DOHH2 (cell line): Measurements from ENCODE around the gene MYH11.
"Not testable (repeated sequence)": the region's sequence is repeated elsewhere in the genome, so short reads cannot be mapped to it uniquely, and the experiment has no call there.

Source experiments
- H3F3A ChIP-seq: fragments of 200-600 bp; sonication (generic), shearing (Covaris generic); 2 replicates; pipeline ENCODE4 v1.6.0; 2016; ENCODE audit warnings: antibody characterized with exemption, mild to moderate bottlenecking; ENCODE audit not compliant: control insufficient read depth, insufficient read depth
- H3K27ac ChIP-seq: fragments of 200-600 bp; sonication (generic); 2 replicates; pipeline ENCODE4 v1.5.1; 2014; ENCODE audit warnings: low read depth, mild to moderate bottlenecking, low read length, moderate library complexity
- H3K27me3 ChIP-seq: fragments of 200-600 bp; sonication (generic); 2 replicates; pipeline ENCODE4 v1.6.1; 2014; ENCODE audit warnings: mild to moderate bottlenecking, low read length, mixed read lengths; ENCODE audit not compliant: control insufficient read depth
- H3K36me3 ChIP-seq: fragments of 200-600 bp; sonication (generic); 2 replicates; pipeline ENCODE4 v1.6.1; 2014; ENCODE audit warnings: mild to moderate bottlenecking, low read length, moderate library complexity, mixed read lengths; ENCODE audit not compliant: control insufficient read depth
- H3K4me1 ChIP-seq: fragments of 200-600 bp; sonication (generic); 2 replicates; pipeline ENCODE4 v1.6.1; 2014; ENCODE audit warnings: mild to moderate bottlenecking, low read length, mixed read lengths; ENCODE audit not compliant: control insufficient read depth
- H3K4me2 ChIP-seq: fragments of 200-600 bp; sonication (generic); 2 replicates; pipeline ENCODE4 v1.6.0; 2014; ENCODE audit warnings: mild to moderate bottlenecking, low read length, moderate library complexity
- H3K4me3 ChIP-seq: fragments of 200-600 bp; sonication (generic); 2 replicates; pipeline ENCODE4 v1.5.1; 2014; ENCODE audit warnings: mild to moderate bottlenecking, low read length, mixed read lengths
- H3K79me2 ChIP-seq: fragments of 200-600 bp; sonication (generic); 2 replicates; pipeline ENCODE4 v1.6.1; 2014; ENCODE audit warnings: mild to moderate bottlenecking, low read length, mixed read lengths; ENCODE audit not compliant: control insufficient read depth
- H3K9me2 ChIP-seq: fragments of 200-600 bp; sonication (generic); replicated peaks from 2 replicates; pipeline ENCODE4 v1.6.1; 2014; ENCODE audit warnings: mild to moderate bottlenecking, low read length, mixed read lengths; ENCODE audit not compliant: control insufficient read depth
- H3K9me3 ChIP-seq: fragments of 200-600 bp; sonication (generic); 2 replicates; pipeline ENCODE4 v1.6.1; 2014; ENCODE audit warnings: antibody characterized with exemption, low read length, mixed read lengths; ENCODE audit not compliant: control insufficient read depth, insufficient read depth
- H4K20me1 ChIP-seq: fragments of 200-600 bp; sonication (generic); 2 replicates; pipeline ENCODE4 v1.6.0; 2014; ENCODE audit warnings: low read depth, mild to moderate bottlenecking, antibody characterized with exemption, low read length, moderate library complexity; ENCODE audit not compliant: control insufficient read depth, insufficient read depth
- CTCF ChIP-seq: fragments of 200-600 bp; sonication (generic); IDR thresholded peaks from one replicate; pipeline ENCODE4 v1.5.1; 2014; ENCODE audit warnings: antibody characterized with exemption, mild to moderate bottlenecking, low read depth, low read length; ENCODE audit not compliant: poor library complexity, severe bottlenecking
- EZH2phosphoT487 ChIP-seq: fragments of 200-600 bp; sonication (generic); IDR thresholded peaks from 2 replicates; pipeline ENCODE4 v1.6.1; 2017; ENCODE audit warnings: borderline replicate concordance, mild to moderate bottlenecking, antibody characterized with exemption, low read length, moderate library complexity, mixed read lengths

The MYH11 gene

GRCh38 chr16:15817446-15817845, 39.4 kb downstream of the MYH11 start:
- Histone ChIP-seq H3F3A (no peaks in the 10 kb centered on the region), H3K4me3 (no peak overlapping the region), H3K4me2 (no peak overlapping the region), H3K27ac (no peak overlapping the region), H3K79me2 (no peaks in the 10 kb centered on the region), H3K27me3 (no peaks in the 10 kb centered on the region), H3K36me3 (no peaks in the 10 kb centered on the region), H3K4me1 (no peaks in the 10 kb centered on the region), H3K9me3 (peaks cover 11% of the 10 kb centered on the region), H4K20me1 (no peaks in the 10 kb centered on the region), H3K9me2 (no peaks in the 10 kb centered on the region)
- TF ChIP-seq CTCF: no peak
- no peak for TF ChIP-seq EZH2phosphoT487

- Histone ChIP-seq H3F3A (no peaks in the 10 kb centered on the region), H3K79me2 (no peaks in the 10 kb centered on the region), H4K20me1 (no peaks in the 10 kb centered on the region), H3K27ac (no peak overlapping the region), H3K36me3 (no peaks in the 10 kb centered on the region), H3K9me3 (peaks cover 11% of the 10 kb centered on the region), H3K4me2 (no peak overlapping the region), H3K4me3 (no peak overlapping the region), H3K27me3 (no peaks in the 10 kb centered on the region), H3K4me1 (no peaks in the 10 kb centered on the region), H3K9me2 (no peaks in the 10 kb centered on the region)
- TF ChIP-seq CTCF: no peak
- TF ChIP-seq EZH2phosphoT487: no peak
These were observed 40.6 kb downstream of the MYH11 start for GRCh38 chr16:15816228-15816627.

- H3K4me2 ChIP-seq, H3K4me1 ChIP-seq, H3F3A ChIP-seq, H3K4me3 ChIP-seq, H3K9me2 ChIP-seq, H3K27me3 ChIP-seq, H4K20me1 ChIP-seq, H3K36me3 ChIP-seq, H3K79me2 ChIP-seq, H3K27ac ChIP-seq: not testable (repeated sequence)
- H3K9me3 ChIP-seq: peaks cover 11% of the 10 kb centered on the region
These were observed 44.5 kb downstream of the MYH11 start for GRCh38 chr16:15812401-15812750.

GRCh38 chr16:15811481-15812400, 45.1 kb downstream of the MYH11 start:
- Histone ChIP-seq H4K20me1 (no peaks in the 10 kb centered on the region), H3K27me3 (0 out of 2 replicates have a peak, but pooled peaks cover 2% of the 10 kb centered on the region), H3K36me3 (no peaks in the 10 kb centered on the region), H3F3A (no peaks in the 10 kb centered on the region), H3K27ac (no peak overlapping the region), H3K4me3 (no peak overlapping the region), H3K79me2 (no peaks in the 10 kb centered on the region), H3K4me1 (no peaks in the 10 kb centered on the region), H3K9me3 (peaks cover 11% of the 10 kb centered on the region), H3K9me2 (no peaks in the 10 kb centered on the region), H3K4me2 (no peak overlapping the region)
- no peak for TF ChIP-seq EZH2phosphoT487
- no peak for TF ChIP-seq CTCF
